ENCODE data around the gene CIDEC.

The CIDEC gene

GRCh38 chr3:9837701-9838582, 42.1 kb downstream of the CIDEC start:
- no peak for TF ChIP-seq CTCF (conservative IDR thresholded peaks at IDR 0.05; ENCODE audit: low read depth, low read length)
- H3K4me3 ChIP-seq (ENCODE audit: low read length), result no peak overlapping the region
- DNase-seq (ENCODE audit: low read depth), result no peak

- DNase-seq (ENCODE audit: low read depth), result no peak
- no peak for TF ChIP-seq CTCF (conservative IDR thresholded peaks at IDR 0.05; ENCODE audit: low read depth, low read length)
Measured at GRCh38 chr3:9834520-9835380, 45.3 kb downstream of the CIDEC start.

GRCh38 chr3:9833078-9833477, 47.0 kb downstream of the CIDEC start:
- H3K4me3 ChIP-seq (ENCODE audit: low read length), result no peak overlapping the region
- no peak for DNase-seq (ENCODE audit: low read depth)
- no peak for TF ChIP-seq CTCF (conservative IDR thresholded peaks at IDR 0.05; ENCODE audit: low read depth, low read length)

More at GRCh38 chr3:9834520-9835380, 45.3 kb downstream of the CIDEC start:
- H3K4me3 ChIP-seq (ENCODE audit: low read length), result no peak overlapping the region

GRCh38 chr3:9831253-9831652, 48.8 kb downstream of the CIDEC start:
- no peak for DNase-seq (ENCODE audit: low read depth)
- no peak for TF ChIP-seq CTCF (conservative IDR thresholded peaks at IDR 0.05; ENCODE audit: low read depth, low read length)
- no peak overlapping the region for H3K4me3 ChIP-seq (ENCODE audit: low read length)

- H3K4me3 ChIP-seq (ENCODE audit: low read length), result no peak overlapping the region
- DNase-seq (ENCODE audit: low read depth), result no peak
- no peak for TF ChIP-seq CTCF (conservative IDR thresholded peaks at IDR 0.05; ENCODE audit: low read depth, low read length)
Measured at GRCh38 chr3:9828801-9829755, 51.0 kb downstream of the CIDEC start.

- H3K4me3 ChIP-seq (ENCODE audit: low read length), result no peak overlapping the region
- TF ChIP-seq CTCF (conservative IDR thresholded peaks at IDR 0.05; ENCODE audit: low read depth, low read length), result no peak
- DNase-seq (ENCODE audit: low read depth), result no peak
Measured at GRCh38 chr3:9826815-9827573, 53.1 kb downstream of the CIDEC start.

Data from retinal pigment epithelial cell (primary cell).